ENCODE data around the gene CLPTM1. TPM values are rescaled to one million over a fixed set of nuclear protein-coding genes. Genes with fewer than 3 reads are reported as not detected.

Gene CLPTM1
- total RNA-seq, 3 donors from 2014 or later, result 42.0 to 70.5 (median 60.2) TPM

DNA sequence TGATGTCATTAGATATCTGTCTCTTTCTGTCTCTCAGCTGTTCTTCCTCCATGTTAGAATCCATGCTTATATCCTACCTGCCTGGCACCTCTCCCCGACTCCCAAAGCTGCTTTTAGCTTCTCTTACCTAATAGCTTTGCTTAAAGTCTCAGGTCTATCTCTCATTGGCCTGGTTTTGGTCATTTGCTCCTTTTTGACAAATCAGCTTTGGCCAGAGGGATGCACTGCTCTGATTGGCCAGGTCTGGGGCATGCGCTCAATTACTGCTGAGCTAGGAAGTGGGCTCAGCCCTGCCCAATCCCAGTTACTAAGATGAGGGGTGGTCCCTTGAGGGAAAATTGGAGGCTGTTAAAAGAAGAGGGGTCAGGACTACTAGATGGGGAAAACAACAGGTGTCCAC lies 72.2 kb downstream of the CLPTM1 start:
- Histone ChIP-seq H3K27me3 (no peaks in the 10 kb centered on the region), H3K27ac (no peak overlapping the region), H3K36me3 (no peaks in the 10 kb centered on the region), H3K4me1 (no peaks in the 10 kb centered on the region), H3K9me3 (no peaks in the 10 kb centered on the region), H3K4me3 (no peak overlapping the region)
- TF ChIP-seq POLR2AphosphoS5 (IDR thresholded peaks at IDR 0.05), result no peak
- TF ChIP-seq, protein P1, sequence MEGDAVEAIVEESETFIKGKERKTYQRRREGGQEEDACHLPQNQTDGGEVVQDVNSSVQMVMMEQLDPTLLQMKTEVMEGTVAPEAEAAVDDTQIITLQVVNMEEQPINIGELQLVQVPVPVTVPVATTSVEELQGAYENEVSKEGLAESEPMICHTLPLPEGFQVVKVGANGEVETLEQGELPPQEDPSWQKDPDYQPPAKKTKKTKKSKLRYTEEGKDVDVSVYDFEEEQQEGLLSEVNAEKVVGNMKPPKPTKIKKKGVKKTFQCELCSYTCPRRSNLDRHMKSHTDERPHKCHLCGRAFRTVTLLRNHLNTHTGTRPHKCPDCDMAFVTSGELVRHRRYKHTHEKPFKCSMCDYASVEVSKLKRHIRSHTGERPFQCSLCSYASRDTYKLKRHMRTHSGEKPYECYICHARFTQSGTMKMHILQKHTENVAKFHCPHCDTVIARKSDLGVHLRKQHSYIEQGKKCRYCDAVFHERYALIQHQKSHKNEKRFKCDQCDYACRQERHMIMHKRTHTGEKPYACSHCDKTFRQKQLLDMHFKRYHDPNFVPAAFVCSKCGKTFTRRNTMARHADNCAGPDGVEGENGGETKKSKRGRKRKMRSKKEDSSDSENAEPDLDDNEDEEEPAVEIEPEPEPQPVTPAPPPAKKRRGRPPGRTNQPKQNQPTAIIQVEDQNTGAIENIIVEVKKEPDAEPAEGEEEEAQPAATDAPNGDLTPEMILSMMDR (IDR thresholded peaks at IDR 0.05), result no peak
- no peak for TF ChIP-seq POLR2A (IDR thresholded peaks at IDR 0.05)
- intact Hi-C loops (cut with DNase I; ENCODE audit: low total_unique reads), result loop anchor here (5.0 kb wide), 1 partner anchor 275 kb away; no protein-coding TSS in a partner anchor
- no peak for DNase-seq (ENCODE audit: low spot score in 2 of 2)

DNA sequence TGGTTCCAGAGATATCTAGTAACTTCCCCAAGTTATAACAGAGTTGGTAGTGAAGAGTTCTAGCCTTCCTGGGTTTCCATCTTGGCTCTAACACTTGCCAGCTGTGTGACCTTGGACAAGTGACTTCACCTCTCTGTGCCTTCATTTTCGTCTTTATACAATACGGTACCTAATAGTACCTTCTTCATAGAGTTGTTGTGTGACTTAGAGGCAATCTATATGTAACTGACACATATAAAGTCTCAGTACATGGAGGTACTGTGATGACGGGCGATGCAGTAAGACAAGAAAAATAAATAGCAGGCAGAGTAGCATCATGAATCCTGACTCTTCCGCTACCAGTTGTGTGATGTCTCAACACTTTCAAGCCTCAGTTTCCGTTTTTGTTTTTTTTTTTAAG lies 75.6 kb downstream of the CLPTM1 start:
- TF ChIP-seq POLR2A (IDR thresholded peaks at IDR 0.05) (no peak), POLR2AphosphoS5 (IDR thresholded peaks at IDR 0.05) (no peak)
- TF ChIP-seq, protein P1 (IDR thresholded peaks at IDR 0.05), result no peak
- intact Hi-C loops (cut with DNase I; ENCODE audit: low total_unique reads), result no loop called here
- no peak overlapping the region for H3K27ac ChIP-seq

DNA sequence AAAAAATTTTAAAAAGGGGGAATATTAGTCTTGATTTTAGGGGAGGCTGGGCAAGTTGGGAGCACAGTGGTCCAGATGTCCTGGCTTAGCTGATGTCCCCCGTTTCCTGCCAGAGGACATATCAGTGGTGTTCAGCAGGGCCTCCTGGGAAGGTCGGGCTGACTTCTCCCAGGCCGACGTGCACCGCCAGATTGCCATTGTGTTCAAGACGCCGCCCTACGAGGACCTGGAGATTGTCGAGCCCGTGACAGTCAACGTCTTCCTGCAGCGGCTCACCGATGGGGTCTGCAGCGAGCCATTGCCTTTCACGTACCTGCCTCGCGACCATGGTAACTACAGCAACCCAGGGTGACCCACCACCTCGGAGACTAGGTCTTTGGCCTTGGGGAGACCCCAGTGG lies 77.2 kb downstream of the CLPTM1 start:
- Histone ChIP-seq H3K36me3 (no peaks in the 10 kb centered on the region), H3K4me1 (no peaks in the 10 kb centered on the region), H3K4me3 (no peak overlapping the region), H3K27ac (no peak overlapping the region), H3K27me3 (no peaks in the 10 kb centered on the region), H3K9me3 (no peaks in the 10 kb centered on the region)
- TF ChIP-seq POLR2A (IDR thresholded peaks at IDR 0.05) (no peak), POLR2AphosphoS5 (IDR thresholded peaks at IDR 0.05) (no peak)
- TF ChIP-seq, protein P1 (IDR thresholded peaks at IDR 0.05), result no peak
- no peak for DNase-seq (ENCODE audit: low spot score in 2 of 2)
- intact Hi-C loops (cut with DNase I; ENCODE audit: low total_unique reads), result no loop called here

More for the DNA sequence above, 75.6 kb downstream of the CLPTM1 start:
- DNase-seq (ENCODE audit: low spot score in 2 of 2), result no peak
- no peaks in the 10 kb centered on the region for H3K36me3 ChIP-seq
- no peaks in the 10 kb centered on the region for H3K4me1 ChIP-seq
- no peak overlapping the region for H3K4me3 ChIP-seq
- H3K27me3 ChIP-seq, result no peaks in the 10 kb centered on the region
- H3K9me3 ChIP-seq, result no peaks in the 10 kb centered on the region

DNA sequence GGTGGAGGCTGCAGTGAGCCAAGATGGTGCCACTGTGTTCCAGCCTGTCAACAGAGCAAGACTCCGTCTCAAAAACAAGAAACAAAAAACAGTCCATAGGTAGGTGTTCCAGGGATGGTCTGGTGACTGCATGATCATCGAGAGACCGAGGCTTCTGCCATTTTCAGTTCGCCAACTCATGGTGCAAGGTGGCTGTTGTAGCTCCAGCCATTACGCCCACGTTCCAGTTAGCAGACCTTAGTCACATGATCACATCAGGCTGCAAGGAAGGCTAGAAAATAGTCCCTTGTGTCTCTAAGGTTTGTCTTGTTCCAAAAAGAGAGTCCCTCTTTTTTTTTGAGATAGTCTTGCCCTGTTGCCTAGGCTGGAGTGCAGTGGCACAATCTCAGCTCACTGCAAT lies 80.6 kb downstream of the CLPTM1 start:
- no peak for DNase-seq (ENCODE audit: low spot score in 2 of 2)
- H3K27me3 ChIP-seq, result no peaks in the 10 kb centered on the region
- TF ChIP-seq POLR2AphosphoS5 (IDR thresholded peaks at IDR 0.05), result no peak
- no peak for TF ChIP-seq POLR2A (IDR thresholded peaks at IDR 0.05)
- TF ChIP-seq, protein P1 (IDR thresholded peaks at IDR 0.05), result no peak
- H3K4me1 ChIP-seq, result peaks cover 7 to 8% of the 10 kb centered on the region in 2 donors
- H3K9me3 ChIP-seq, result no peaks in the 10 kb centered on the region
- intact Hi-C loops (cut with DNase I; ENCODE audit: low total_unique reads), result no loop called here
- H3K36me3 ChIP-seq, result no peaks in the 10 kb centered on the region
- H3K4me3 ChIP-seq, result no peak overlapping the region
- H3K27ac ChIP-seq, result no peak overlapping the region

DNA sequence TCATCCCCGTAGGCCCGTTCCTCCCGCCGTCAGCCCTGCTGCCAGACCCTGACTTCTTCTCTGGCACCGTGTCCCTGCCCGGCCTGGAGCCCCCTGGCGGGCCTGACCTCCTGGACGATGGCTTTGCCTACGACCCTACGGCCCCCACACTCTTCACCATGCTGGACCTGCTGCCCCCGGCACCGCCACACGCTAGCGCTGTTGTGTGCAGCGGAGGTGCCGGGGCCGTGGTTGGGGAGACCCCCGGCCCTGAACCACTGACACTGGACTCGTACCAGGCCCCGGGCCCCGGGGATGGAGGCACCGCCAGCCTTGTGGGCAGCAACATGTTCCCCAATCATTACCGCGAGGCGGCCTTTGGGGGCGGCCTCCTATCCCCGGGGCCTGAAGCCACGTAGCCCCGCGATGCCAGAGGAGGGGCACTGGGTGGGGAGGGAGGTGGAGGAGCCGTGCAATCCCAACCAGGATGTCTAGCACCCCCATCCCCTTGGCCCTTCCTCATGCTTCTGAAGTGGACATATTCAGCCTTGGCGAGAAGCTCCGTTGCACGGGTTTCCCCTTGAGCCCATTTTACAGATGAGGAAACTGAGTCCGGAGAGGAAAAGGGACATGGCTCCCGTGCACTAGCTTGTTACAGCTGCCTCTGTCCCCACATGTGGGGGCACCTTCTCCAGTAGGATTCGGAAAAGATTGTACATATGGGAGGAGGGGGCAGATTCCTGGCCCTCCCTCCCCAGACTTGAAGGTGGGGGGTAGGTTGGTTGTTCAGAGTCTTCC lies 82.4 kb downstream of the CLPTM1 start:
- no peaks in the 10 kb centered on the region for H3K9me3 ChIP-seq
- no peak overlapping the region for H3K4me3 ChIP-seq
- no peaks in the 10 kb centered on the region for H3K27me3 ChIP-seq
- DNase-seq (ENCODE audit: low spot score in 2 of 2), result no peak
- intact Hi-C loops (cut with DNase I; ENCODE audit: low total_unique reads), result no loop called here
- no peaks in the 10 kb centered on the region for H3K36me3 ChIP-seq
- no peak overlapping the region for H3K27ac ChIP-seq
- peaks cover 8 to 14% of the 10 kb centered on the region in 2 donors for H3K4me1 ChIP-seq
- no peak for TF ChIP-seq POLR2AphosphoS5 (IDR thresholded peaks at IDR 0.05)
- TF ChIP-seq, protein P1 (IDR thresholded peaks at IDR 0.05), result no peak

All from breast epithelium (tissue), 4 donors.